Esophagus mucosa (tissue), 1 donor: ENCODE results near the gene ADAP1. TPM values are rescaled to one million over a fixed set of nuclear protein-coding genes. Genes with fewer than 3 reads are reported as not detected.
"Not testable (repeated sequence)": the region's sequence is repeated elsewhere in the genome, so short reads cannot be mapped to it uniquely, and the experiment has no call there.

Experiments
- ATAC-seq: fragments of 200-7000 bp; cut with Tn5 transposase; one replicate; pipeline ENCODE4 v1.9.1; 2020
- total RNA-seq: library from RNA; stranded (reverse); gene quantifications from one replicate; pipeline ENCODE4 v1.2.4, GENCODE V29; 2023
- donor health status: DM: yes; HTN: yes; CAD: no.

ADAP1 gene
- total RNA-seq, 1 donor from 2014 or later, result 5.7 TPM

DNA sequence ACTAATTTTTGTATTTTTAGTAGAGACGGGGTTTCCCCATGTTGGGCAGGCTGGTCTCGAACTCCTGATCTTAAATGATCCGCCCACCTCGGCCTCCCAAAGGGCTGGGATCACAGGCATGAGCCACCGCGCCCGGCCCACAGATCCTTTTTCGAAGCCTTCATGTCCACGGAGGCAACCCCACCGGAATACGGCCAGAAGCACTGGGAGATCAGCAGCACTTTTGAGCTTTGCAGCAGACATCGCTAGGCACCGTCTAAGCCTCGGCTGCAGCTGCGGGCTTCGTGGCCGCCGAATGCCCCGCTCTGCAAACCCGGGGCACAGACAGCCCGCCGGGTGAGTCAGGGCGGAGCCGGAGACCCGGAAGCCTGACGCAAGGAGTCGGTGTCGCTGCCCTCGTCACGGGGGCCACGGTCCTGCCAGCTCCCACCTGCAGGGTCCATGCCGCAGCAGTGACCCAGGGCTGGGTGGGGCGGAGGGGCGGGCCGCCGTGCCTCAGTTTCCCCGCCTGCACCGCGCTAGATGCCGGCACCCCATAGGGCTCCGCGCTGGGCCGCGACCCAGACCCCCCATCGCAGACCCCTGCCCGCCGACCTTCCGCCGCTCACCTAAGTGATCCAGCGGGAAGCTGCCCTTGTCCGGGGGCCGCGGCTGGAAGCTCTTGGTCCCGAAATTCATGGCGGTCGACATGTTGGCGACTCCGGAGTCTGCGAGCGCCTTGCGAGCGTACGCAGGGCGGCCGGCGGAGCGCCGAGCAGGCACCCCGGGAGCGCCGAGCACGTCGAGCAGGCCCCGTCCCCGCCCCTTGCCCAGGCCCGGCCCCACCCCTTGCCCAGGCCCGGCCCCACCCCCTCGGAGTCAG is 20.6 kb upstream of the ADAP1 start, which contains the start of gene COX19:
Gene COX19 (minus strand): TSS at position 730 of the 862 bp plus-strand sequence. CDS start 40 bp downstream, at position 690.
- peak; percentile 97 for ATAC-seq

DNA sequence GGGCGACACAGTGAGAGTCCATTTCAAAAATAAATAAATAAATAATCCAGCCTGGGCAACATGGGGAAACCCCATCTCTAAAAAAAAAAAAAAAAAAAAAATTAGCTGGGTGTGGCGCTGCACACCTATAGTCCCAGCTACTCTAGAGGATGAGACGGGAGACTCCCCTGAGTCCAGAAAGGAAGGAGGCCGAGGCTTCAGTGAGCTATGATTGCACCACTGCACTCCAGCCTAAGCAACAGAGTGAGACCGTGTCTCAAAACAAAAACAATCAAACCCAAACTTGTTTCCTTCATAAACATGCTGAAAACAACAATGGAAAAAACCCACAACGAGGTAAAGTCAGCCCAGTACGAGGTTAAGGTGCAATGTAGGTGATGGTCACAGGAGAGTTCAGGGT is 19.7 kb upstream of the ADAP1 start:
- peak; percentile 22 for ATAC-seq

DNA sequence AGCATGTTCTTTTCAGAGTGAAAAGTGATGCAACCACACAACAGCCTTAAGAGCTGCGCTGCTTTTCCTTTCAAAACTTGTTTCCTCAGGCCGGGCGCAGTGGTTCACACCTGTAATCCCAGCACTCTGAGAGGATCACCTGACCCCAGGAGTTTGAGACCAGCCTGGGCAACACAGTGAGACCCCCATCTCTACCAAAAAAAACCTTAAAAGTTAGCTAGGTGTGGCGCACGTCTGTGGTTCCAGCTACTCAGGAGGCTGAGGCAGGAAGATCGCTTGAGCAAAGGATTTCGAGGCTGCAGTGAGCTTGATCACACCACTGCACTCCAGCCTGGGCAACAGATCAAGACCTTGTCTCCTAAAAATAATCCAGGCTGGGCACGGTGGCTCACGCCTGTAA is 18.8 kb upstream of the ADAP1 start:
- no peak for ATAC-seq

DNA sequence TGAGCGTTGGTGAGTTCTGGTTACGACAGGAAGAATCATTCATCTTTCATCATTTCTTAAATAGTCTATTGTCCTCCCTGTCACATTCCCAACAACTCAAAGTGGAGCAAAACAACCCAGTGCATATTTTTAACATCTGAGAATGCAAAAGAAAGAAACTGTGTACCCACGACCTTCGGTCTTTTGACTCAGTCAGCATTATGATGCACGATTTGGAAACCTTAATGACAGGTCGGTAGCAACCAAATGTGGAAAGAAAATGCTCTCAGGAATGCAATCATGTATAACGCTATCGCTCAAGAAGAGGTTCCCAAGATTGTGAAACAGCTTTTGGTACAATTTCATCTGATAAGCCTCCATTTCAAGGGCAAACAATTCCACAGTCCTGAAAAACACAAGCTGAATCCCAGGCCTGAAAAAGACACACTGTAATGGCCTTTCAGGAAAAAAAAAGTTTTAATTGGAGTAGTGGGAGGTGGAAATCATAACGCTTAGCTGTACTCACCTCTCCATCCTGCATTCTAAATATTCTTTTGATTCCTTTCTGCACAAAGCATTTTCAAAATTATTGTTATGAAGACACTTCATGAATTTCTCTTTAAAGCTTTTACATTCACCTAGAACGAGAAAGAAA is 18.3 kb upstream of the ADAP1 start:
- ATAC-seq, result no peak

DNA sequence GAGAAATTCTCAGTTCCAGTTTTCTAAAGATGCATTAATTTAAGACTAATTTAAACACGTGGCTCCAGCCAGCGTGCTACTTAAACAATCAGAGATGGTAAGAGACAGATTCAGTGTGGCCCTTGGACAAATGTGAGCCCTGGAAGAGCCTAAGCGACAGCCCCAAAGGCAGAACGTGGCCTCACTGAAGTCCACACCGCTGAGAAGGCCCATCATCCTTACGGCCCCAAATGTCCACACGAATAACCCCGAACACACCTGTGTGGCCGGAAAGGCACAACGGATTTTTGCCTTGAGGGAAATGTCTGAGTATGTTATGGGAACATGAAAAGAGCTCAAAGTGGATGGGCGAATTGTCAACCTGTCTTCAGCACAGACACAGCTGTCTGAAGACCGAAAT is 17.6 kb upstream of the ADAP1 start:
- ATAC-seq, result no peak

DNA sequence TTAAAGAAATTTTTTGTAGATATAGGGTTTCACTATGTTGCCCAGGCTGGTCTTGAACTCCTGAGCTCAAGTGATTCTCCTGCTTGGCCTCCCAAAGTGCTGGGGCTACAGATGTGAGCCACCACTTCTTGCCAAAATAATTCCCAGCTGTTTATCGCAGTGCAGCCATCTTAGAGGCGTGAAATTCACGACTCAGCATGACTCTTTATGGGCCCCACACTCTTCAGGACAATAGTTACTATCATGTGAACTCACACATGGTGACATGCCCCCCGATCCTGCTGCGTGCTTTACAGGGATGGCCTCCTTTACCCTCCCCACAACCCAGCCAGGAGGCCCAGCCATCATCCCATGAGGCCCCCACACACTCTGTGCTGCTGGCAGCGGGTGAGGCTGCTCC is 16.3 kb upstream of the ADAP1 start:
- ATAC-seq, result no peak

DNA sequence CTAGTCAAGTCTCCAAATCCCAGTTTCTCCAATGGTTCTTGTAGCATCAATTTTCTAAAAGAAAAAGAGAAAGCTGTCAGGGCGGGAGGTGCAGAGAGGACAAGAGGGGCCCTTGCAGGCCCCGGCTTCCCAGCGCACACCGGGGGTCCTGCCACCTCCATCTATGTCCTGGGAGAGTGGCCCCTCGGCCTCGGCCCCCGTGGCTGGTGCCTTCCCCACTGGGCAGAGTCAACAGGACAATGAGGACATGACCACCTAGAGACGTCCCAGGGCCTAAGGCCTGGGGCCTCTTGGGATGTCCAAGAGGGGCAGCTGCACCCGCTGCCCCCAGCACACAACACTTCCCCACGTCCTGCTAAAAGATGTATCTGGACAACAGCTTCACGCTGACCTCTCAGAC is 14.9 kb upstream of the ADAP1 start:
- ATAC-seq, result no peak

DNA sequence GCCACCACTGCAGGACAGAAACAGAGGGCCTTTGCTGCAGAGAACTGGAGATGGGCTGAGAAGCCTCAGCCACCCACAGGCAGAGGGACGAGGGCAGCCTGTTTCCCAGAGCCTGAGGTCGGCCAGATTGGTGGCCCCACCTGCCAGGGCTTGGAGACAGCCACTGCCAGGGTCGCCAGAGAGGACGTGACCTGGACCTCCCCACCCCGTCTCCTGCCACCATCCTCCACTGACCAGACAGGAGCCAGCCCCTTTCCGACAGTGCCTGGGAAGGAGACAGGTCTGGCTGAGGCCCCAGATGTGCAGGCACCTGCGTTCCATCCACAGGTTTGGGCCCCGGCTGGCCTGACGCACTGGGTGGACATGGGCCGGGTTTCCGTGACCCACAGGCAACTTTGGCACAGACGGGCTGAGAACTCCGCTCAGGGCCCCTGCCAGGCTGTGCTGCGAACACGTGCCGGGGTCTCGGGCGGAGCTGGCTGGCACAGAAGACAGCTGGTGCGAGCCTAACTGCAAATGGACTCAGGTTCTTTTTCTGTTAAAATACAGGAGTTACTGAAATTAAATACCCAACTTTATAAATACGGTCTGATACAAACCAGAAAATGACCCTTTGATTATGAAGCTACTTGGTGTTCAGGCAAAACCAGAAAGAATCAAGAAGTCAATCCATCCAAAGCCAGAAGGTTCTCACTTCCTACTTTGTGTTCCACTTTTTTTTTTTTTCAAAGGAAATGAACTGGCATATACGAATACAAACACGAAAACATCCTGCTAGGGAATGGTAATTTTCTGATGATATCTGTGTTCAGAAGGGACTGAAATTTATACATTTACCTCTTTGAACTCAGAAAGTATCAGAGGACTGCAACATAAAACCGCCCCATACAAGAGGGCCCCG is 14.0 kb upstream of the ADAP1 start:
- no peak for ATAC-seq

DNA sequence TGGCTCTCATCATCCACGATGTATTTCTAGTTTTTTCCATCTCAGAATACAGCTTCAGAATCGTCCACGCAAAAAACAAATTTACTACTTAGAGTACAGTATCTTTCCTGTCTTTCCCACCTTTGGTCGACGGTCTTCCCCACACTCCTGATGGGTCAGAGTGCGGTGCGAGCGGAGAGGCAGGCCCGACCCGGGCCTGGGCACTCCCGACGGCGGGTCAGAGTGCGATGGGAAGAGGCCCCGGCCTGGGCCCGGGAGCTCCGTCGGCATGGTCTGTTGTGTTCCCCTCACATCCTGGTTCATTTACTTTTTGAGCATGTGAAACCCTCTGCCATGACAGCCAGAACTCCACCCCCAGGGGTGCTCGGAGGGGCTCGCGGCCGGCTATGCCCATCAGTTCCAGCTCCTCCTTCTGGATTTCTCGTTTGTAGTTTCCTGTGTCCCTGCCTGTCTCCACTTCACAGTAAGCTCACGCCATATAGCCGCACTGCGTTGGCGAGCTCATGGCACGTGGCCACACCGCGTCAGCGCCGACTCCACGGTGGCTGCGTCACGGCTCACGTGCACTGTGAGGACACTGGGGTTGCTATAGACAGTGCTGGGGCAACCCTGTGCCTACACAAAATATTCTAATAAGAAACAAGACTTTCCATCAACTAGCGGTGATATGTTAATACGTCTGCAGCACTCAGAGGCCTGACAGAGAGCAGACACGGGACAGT is 13.0 kb upstream of the ADAP1 start:
- no peak for ATAC-seq

DNA sequence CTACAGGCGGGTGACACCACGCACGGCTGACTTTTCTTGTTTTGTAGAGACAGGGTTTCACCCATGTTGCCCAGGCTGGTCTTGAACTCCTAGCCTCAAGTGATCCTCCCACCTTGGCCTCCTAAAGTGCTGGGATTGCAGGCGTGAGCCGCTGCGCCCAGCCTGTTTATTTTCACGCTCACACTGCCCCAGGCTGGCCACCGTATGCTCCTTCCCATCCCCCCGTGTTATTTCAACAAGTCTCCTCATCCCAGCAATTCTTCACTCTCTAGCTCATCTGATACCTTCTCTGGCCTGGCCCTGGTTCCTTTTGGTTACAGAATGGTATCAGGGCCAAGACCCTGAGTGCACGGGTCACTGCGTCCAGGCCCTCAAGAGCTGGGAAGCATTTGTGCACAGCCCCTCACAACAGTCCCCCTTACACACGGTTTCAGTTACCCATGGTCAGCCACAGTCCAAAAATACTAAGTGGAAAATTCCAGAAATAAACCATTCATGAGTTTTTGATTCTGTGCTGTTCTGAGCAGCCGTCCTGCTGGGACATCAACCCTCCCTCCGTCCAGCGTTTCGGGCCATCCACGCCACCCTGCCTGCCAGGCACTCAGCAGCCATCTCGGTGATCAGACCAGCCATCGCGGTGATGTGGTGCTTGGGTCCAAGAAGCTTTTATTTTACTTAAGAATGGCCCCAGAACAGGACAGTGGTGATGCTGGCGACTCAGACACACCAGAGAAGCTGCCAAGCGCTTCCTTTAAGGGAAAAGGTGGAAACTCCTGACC is 12.0 kb upstream of the ADAP1 start:
- no peak for ATAC-seq

DNA sequence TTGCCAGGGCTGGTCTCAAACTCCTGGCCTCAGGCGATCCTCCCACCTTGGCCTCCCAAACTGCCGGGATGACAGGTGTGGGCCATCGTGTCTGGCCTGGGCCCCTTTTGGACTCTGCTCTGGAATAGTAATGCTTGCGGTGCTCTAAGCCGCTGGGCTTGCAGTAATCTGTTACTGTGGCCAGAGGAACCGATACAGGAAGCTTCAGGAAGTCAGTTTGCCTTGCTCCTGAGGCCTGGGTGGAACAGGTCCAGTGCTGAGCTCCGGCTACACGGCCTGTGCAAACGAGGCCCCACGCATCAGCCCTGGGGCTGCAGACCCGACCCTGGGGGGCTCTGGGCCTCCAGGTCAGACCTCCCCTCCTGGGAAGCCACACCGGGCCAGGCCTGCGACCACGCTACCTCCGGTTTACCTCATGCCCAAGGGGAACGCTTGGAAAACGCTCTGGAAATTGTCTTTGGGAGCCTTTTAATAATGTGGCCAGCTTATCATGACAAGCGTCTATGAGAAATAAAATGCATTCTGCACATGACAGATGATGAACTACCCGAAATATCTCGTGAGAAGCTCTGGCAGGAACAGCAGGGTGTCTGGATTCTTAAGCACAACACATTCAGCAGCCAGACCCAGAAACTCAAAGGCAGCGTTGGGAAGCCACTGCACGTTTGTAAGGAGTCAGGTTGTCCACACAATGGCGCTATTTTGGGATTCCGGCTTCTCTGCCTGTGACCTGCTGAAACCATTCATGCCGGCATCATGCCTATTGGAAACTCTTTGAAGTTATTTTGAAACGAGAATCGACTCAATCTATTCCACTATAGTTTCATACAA is 10.1 kb upstream of the ADAP1 start:
- peak; percentile 8 for ATAC-seq

DNA sequence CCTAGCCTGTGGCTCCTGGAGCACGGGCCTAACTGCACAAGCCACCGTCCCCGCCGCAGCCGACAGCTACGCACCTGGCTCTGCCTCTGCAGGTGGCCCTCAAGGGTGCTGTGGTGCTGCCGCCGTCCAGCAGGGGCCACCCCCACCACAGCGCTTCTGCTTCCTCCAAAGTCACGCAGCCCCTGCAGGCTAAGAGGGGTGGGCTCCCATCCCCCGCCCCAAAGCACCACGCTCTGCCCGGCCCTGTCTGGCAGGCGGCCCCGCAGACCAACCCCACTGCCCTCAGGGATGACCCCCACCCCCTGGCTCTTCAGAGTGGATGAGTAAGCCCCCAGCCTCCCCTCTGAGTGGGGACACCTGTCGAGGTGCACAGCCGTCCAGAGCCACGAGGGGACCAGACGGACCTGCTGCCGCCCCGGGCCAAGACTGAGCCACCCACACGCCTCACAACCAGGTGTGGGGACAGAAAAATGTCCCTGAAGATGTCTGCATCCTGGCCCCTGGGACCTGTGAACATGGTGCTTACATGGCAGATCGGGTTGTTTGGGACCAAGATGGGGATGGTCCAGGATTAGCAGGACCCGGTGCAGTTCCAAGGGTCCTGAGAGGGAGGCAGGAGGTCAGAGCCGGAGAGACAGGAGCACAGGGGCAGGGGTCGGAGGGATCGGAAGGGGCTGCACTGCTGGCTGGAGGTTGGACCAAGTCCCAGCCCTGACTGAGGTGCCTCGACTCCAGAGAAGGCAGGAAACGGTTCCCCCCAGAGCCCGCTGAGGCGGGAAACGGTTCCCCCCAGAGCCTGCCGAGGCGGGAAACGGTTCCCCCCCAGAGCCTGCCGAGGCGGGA is 9.0 kb upstream of the ADAP1 start:
- ATAC-seq, result peak; percentile 13

DNA sequence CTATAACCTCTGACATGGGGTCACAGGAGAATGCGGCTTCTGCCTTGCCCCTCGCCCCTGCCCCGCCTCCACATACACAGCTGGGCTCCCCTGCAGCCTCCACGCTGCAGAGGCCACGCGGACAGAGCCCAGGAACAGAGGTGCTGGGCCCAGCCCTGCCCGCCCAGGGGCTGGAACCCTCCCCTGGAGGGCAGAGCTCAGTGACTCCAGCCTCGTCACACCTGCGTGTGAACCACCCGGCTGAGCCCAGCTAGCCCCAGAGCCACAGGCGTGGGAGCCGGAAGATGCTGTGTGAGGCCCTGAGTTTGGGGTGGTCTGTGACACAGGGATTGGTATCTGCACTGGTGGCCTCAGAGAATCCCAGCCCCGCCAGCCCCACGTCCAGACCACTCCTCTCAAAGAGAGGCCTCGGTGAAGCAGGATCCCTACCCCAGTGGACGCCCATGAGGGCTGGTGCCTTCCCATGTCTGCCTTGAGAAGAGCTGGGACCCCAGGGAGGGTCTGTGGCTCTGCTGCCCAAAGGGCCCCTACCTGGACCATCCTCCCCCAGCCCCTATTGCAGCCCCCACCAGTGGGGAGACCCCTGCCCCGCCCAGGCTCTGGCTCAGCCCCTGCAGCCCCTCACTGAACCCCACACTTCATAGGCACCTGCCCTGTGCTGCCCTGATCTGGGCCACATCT is 8.1 kb upstream of the ADAP1 start:
- peak; percentile 3 for ATAC-seq

DNA sequence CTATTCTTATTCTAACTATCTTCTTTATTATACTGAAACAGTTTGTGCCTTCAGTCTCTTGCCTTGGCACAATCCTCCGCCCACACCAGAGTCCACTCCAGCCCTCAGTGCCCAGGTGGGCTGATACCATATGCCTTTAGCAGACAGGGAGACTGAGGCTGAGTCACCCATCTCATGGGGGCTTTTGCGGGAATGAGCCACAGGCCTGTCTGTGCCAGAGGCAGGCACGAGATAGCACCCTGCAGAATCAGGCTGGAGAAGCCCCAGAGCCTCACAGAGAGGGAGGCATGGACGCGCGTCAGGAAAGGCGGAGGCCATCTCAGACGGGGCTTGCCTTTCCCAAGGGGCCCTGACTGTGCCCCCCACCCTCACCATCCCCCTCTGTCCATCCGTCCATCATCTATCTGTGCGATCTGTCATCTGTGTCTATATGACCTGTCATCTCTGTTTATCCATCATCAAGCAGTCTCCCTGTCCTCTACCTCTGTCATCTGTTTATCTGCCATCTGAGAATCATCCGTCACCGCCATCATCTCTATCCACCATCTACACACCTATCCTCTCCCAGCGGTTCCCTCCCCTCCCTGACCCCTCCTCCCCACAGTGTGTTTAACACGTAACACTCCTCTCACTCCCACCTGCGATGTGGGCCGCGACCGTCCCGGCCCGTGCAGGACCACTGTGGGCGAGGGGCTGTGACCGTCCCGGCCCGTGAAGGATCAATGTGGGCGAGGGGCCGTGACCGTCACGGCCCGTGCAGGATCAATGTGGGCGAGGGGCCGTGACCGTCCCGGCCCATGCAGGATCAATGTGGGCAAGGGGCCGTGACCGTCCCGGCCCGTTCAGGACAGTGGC is 7.3 kb upstream of the ADAP1 start:
- ATAC-seq, result no peak

DNA sequence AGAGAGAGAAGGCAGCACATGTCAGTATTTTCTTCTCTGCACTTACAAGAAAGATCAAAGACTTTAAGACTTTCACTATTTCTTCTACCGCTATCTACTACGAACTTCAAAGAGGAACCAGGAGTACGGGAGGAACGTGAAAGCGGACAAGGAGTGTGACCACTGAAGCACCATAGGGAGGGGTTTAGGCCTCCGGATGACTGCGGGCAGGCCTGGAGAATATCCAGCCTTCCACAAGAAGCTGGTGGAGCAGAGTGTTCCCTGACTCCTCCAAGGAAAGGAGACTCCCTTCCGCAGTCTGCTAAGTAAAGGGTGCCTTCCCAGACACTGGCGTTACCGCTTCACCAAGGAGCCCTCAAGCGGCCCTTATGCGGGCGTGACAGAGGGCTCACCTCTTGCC is 6.5 kb upstream of the ADAP1 start:
- not testable (repeated sequence) for ATAC-seq

DNA sequence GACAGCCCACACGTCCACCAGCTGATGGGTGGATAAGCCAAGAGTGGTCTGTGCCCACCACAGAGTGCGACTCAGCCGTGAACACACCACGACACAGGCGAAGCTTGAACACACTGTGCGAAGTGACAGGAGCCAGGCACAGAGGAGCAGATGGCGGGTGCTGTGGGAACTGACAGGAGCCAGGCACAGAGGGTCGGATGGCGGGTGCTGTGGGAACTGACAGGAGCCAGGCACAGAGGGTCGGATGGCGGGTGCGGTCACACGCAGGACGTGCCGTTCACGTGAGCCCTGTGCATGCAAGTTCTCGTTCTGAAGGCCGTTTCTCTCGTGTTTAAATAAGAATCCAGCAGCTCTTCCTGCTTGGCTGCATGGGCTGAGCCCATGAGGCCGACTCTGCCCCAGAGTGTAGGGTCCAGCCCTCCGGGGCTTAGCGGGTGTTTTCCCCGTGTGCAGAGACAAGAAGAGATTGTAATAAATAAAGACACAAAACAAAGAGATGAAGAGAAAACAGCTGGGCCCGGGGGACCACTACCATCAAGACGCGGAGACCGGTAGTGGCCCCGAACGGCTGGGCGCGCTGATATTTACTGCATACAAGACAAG is 5.9 kb upstream of the ADAP1 start:
- ATAC-seq, result no peak

DNA sequence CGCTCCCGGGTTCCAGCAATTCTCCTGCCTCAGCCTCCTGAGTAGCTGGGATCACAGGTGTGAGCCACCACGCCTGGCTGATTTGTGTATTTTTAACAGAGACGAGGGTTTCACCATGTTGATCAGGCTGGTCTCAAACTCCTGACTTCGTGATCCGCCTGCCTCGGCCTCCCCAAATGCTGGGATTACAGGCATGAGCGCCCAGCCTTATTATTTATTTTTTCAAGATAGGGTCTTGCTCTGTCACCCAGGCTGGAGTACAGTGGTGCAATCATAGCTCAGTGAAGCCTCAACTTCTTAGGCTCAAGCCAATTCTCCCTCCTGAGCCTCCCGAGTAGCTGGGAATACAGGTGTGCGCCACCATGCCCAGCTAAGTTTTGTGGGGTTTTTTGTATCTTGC is 5.3 kb upstream of the ADAP1 start:
- not testable (repeated sequence) for ATAC-seq

DNA sequence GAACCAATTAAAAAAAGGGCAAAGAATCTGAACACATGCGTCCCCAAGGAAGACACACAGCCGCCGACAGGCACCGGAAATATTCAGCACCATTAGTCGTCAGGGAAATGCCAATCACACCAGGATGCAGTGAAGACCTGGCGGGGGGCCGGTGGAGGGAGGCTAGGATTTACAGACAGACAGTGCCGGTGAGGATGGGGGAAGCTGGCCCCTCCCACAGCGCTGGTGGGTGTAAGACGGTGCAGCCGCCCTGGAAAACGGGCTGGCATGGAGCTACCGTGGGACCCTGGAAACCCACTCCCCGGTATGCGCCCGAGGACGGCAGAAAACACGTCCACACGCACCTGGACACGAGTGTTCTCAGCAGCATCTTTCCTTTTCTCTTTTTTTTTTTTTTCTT is 4.8 kb upstream of the ADAP1 start:
- ATAC-seq, result no peak
